Left lung (tissue), 14 donors: Measurements from ENCODE around the gene FAM149A. TPM values are rescaled to one million over a fixed set of nuclear protein-coding genes. Genes with fewer than 3 reads are reported as not detected.

Source experiments
- ATAC-seq: fragments of 200-7000 bp; cut with Tn5 transposase; one replicate; pipeline ENCODE4 v1.9.1; 2020; ENCODE audit warnings: moderate library complexity
- DNase-seq, 4 donors: peaks; one replicate each; pipeline ENCODE4 v3.0.0-alpha.2; 2013 to 2020
- H3K27ac ChIP-seq, 2 donors: fragments of 200-600 bp; sonication (generic) in 1 of 2; one replicate each; pipeline versions ENCODE4 v1.5.0 to v1.8.0; 2020 to 2021
- H3K27me3 ChIP-seq, 2 donors: fragments of 200-600 bp; sonication (generic) in 1 of 2; one replicate each; pipeline versions ENCODE4 v1.5.0 to v1.8.0; 2020 to 2021
- H3K36me3 ChIP-seq, 2 donors: fragments of 200-600 bp; sonication (generic) in 1 of 2; one replicate each; pipeline versions ENCODE4 v1.5.0 to v1.8.0; 2020 to 2021
- H3K4me1 ChIP-seq, 2 donors: fragments of 200-600 bp; one replicate each; pipeline ENCODE4 v1.8.0; 2021
- H3K4me3 ChIP-seq, 2 donors: fragments of 200-600 bp; sonication (generic) in 1 of 2; one replicate each; pipeline versions ENCODE4 v1.5.0 to v1.8.0; 2020 to 2021; ENCODE audit warnings: mild to moderate bottlenecking in 1 of 2
- H3K9me3 ChIP-seq, 2 donors: fragments of 200-600 bp; sonication (generic) in 1 of 2; one replicate each; pipeline versions ENCODE4 v1.5.0 to v1.8.0; 2020 to 2021
- CTCF ChIP-seq, 2 donors: fragments of 200-600 bp; sonication (generic) in 1 of 2; IDR thresholded peaks; one replicate each; pipeline versions ENCODE4 v1.5.0 to v1.8.0; 2021; ENCODE audit warnings: antibody characterized with exemption in 2 of 2
- intact Hi-C, 2 donors: fragments of 100-400 bp; cut with DNase I; formaldehyde crosslinking; loops; one replicate each; pipeline versions ENCODE4 v1.11.2 to v1.14.2; 2022
- long read RNA-seq, 12 donors: library from polyadenylated mRNA in 2 of 12; unstranded in 2 of 12; transcript quantifications; one replicate each; pipeline ENCODE4 v2.0.0 and lab custom pipeline, GENCODE V29; 2019 to 2026
- polyA plus RNA-seq, 6 donors: library from polyadenylated mRNA; unstranded; fragments of 120-200 nt; gene quantifications; one replicate each; pipeline ENCODE4 v1.2.1, GENCODE V29; 2013; ENCODE audit not compliant: insufficient read length in 6 of 6
- total RNA-seq, 2 donors: library from RNA; stranded (reverse); fragmentation: NEBNext Ultra II Directional; extraction: Animal tissue kit (Norgen Biotek cat#: 25700); gene quantifications; one replicate each; pipeline ENCODE4 v1.2.1, GENCODE V29; 2021
- donor health status: DM: no; HTN: yes; CAD: no.
- donor health status: DM: no; HTN: no; CAD: no.

Gene FAM149A
- total RNA-seq (10 to 100 TPM; 10.1 to 14.8 TPM), polyA plus RNA-seq (10 to 100 TPM; 20.2 to 30.1 (median 21.7) TPM)
- long read RNA-seq, donor 1, result 0 reads
- long read RNA-seq, donor 2, partial matches to known transcripts, result 0 of 1 reads
- long read RNA-seq, donor 2, other reads (novel, unspliced or antisense), result 0 of 1 reads
- long read RNA-seq, donor 3, partial matches to known transcripts, result 0 of 1 reads
- long read RNA-seq, donor 3, other reads (novel, unspliced or antisense), result 0 of 1 reads
- long read RNA-seq, donor 4, partial matches to known transcripts, result 0 of 1 reads
- long read RNA-seq, donor 4, other reads (novel, unspliced or antisense), result 1 of 1 reads
- long read RNA-seq, donor 5, result 0 reads
- long read RNA-seq, donor 6, partial matches to known transcripts, result 0 of 1 reads
- long read RNA-seq, donor 6, other reads (novel, unspliced or antisense), result 0 of 1 reads
- long read RNA-seq, donor 7, result 0 reads
- long read RNA-seq, donor 8, result 0 reads
- long read RNA-seq, donor 9, result 0 reads
- long read RNA-seq, donor 10, partial matches to known transcripts, result 0 of 1 reads
- long read RNA-seq, donor 10, other reads (novel, unspliced or antisense), result 1 of 1 reads
- long read RNA-seq, donor 11, partial matches to known transcripts, result 0 of 2 reads
- long read RNA-seq, donor 11, other reads (novel, unspliced or antisense), result 0 of 2 reads
- long read RNA-seq, donor 12, partial matches to known transcripts, result 0 of 1 reads
- long read RNA-seq, donor 12, other reads (novel, unspliced or antisense), result 0 of 1 reads

DNA sequence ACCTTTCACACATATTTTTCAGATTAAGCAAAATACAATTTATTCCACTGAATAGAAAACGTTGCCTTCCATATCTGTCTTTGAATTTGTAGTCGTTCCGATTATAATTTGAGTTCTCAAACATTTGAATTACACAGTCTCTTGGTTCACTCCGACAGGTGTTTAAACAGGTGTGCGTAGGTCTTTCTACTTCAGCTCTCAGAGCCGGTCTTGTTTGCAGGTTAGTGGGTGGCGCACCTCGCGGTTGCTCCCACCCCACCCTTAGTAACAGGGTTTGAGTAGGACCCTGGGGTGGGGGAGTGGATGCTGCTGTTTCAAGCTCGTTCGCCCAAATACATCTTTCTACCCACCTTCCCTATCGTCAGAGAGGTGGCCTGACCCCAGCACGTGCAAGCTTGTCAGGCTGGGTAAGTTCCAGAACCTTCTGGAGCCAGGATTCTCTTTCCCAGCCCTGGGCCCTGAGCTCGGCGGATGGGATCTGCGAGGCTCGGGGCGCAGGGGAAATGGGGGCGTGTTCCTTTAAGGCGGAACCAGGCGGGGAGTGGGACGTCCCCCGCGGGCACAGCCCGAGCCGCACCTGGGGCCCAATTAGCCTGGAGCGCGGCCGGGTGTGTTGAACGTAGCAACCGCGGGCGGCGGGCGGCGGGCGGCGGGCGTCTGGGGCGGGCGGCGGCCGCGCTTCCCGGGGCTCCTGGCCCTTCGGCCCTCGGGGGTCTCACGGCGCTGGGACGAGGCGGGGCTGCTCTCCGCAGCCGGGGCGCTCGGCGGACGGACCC is at the start of gene FAM149A:
Gene FAM149A (plus strand): TSS at position 591 of the 776 bp plus-strand sequence.
- Histone ChIP-seq H3K9me3 (no peaks in the 10 kb centered on the region), H3K27me3 (peaks cover 6 to 47% of the 10 kb centered on the region in 2 donors), H3K4me3 (peak within 1 kb of the TSS; percentile 51 to 52), H3K27ac (peak within 1 kb of the TSS; percentile 25 to 31), H3K4me1 (no peaks in the 10 kb centered on the region), H3K36me3 (no peaks in the 10 kb centered on the region)
- intact Hi-C loops, result no loop called here
- no peak for TF ChIP-seq CTCF (IDR thresholded peaks at IDR 0.05)
- ATAC-seq (peak; percentile 88), DNase-seq (peak; percentile 39 to 88 (median 66))

DNA sequence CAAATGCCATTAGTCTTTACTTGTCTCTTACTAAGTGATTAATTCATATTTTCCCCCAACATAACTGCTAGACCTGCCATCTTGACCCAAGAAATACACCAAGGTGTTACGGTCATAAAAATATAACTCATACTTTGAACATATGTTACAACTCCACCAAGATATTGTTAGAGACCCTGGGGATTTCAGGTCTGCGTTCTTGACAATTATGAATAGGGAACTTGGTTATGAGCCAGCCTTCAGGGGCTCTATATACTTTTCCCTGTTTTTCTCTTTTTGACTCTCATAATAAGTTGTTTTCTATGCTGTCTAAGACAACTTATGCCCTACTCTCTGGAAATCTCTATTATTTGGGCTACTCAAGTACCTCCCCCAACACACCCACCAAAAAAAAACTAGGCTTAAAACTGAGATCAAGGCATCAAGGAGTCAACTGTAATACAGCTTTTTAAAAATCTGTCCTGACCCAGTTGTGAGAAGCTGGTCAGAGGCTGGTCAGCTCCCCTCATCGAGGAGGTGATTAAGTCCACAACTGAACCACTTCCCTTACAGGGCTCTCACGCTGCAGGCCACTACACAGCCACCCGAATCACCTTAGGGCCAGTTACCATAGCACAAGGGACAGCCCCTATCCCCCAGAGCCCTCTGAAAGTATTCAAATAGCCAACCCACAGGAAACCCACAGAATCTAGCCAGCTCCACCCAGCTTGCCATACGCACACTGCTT is 46.1 kb upstream of the FAM149A start:
- Histone ChIP-seq H3K4me3 (no peak overlapping the region), H3K27ac (no peak overlapping the region), H3K9me3 (no peaks in the 10 kb centered on the region), H3K27me3 (no peaks in the 10 kb centered on the region), H3K4me1 (no peaks in the 10 kb centered on the region), H3K36me3 (no peaks in the 10 kb centered on the region)
- DNase-seq (no peak), ATAC-seq (no peak)
- intact Hi-C loops, result no loop called here
- no peak for TF ChIP-seq CTCF (IDR thresholded peaks at IDR 0.05)

DNA sequence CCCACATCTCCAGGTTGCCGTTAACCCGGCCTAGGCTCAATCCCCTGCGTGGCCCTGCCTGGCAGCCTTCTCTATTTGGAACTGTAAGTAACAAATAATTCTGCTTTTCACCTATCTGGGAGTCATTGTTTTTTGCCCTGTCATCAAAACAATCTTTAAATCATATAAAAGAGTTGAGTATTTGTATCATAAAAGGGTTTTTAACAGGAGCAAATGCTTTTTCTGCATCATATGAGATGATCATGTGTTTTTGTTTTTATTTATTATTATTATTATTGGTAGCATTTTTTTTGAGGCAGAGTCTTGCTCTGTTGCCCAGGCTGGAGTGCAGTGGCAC is 45.6 kb upstream of the FAM149A start:
- intact Hi-C loops, result no loop called here

DNA sequence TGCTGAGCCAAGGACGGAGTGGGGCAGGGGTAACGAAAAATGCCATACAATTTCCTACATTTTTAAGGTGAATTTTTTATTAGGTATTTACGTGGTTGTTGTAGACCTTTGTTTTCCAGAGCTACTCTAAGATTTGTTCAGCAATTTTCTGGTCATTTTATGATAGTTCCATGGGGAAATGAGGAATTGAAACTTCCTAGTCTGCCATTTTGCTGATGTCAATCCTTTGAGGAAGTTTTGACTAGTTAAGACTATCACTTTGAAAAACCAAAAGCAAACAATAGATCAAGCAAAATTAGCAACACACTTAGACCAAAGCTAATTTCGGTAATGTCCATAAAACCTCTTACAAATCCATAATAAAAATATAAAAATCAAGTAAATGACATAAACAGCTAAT is 42.6 kb upstream of the FAM149A start:
- TF ChIP-seq CTCF (IDR thresholded peaks at IDR 0.05), result no peak
- H3K27ac ChIP-seq, result no peak overlapping the region
- DNase-seq (no peak), ATAC-seq (no peak)
- H3K4me3 ChIP-seq, result no peak overlapping the region
- intact Hi-C loops, result no loop called here
- H3K36me3 ChIP-seq, result no peaks in the 10 kb centered on the region
- no peaks in the 10 kb centered on the region for H3K9me3 ChIP-seq
- H3K4me1 ChIP-seq, result no peaks in the 10 kb centered on the region
- H3K27me3 ChIP-seq, result no peaks in the 10 kb centered on the region

More for the DNA sequence above, 45.6 kb upstream of the FAM149A start:
- H3K27me3 ChIP-seq, result no peaks in the 10 kb centered on the region
- no peak overlapping the region for H3K4me3 ChIP-seq
- ATAC-seq, result no peak
- H3K36me3 ChIP-seq, result no peaks in the 10 kb centered on the region
- no peaks in the 10 kb centered on the region for H3K4me1 ChIP-seq
- H3K9me3 ChIP-seq, result no peaks in the 10 kb centered on the region
- no peak overlapping the region for H3K27ac ChIP-seq
- no peak for DNase-seq
- no peak for TF ChIP-seq CTCF (IDR thresholded peaks at IDR 0.05)
